GDM1 (cell line): ENCODE measurements around the gene OPRM1.
"Not testable (repeated sequence)": the region's sequence is repeated elsewhere in the genome, so short reads cannot be mapped to it uniquely, and the experiment has no call there.

ENCODE experiments used
- DNase-seq: peaks from one replicate; lab custom pipeline; 2025; lab: John Stamatoyannopoulos, UW

Gene OPRM1

GRCh38 chr6:154140743-154141142 lies 101.7 kb downstream of the OPRM1 start:
- DNase-seq: no peak

- no peak for DNase-seq
Measured at GRCh38 chr6:154143753-154144152, 104.7 kb downstream of the OPRM1 start.

- peak; percentile 50 for DNase-seq
Measured at GRCh38 chr6:154154389-154154967, 115.4 kb downstream of the OPRM1 start.

GRCh38 chr6:154156135-154156896 lies 117.3 kb downstream of the OPRM1 start:
- DNase-seq: peak; percentile 47

GRCh38 chr6:154157082-154157481 lies 118.0 kb downstream of the OPRM1 start:
- DNase-seq: no peak

GRCh38 chr6:154157706-154158105 lies 118.7 kb downstream of the OPRM1 start:
- no peak for DNase-seq

GRCh38 chr6:154159126-154159525 lies 120.1 kb downstream of the OPRM1 start:
- DNase-seq: no peak

- DNase-seq: no peak
Measured at GRCh38 chr6:154161689-154162088, 122.6 kb downstream of the OPRM1 start.

GRCh38 chr6:154164397-154164796 lies 125.4 kb downstream of the OPRM1 start:
- no peak for DNase-seq

- no peak for DNase-seq
Measured at GRCh38 chr6:154165478-154165877, 126.4 kb downstream of the OPRM1 start.

GRCh38 chr6:154166140-154166539 lies 127.1 kb downstream of the OPRM1 start:
- no peak for DNase-seq

GRCh38 chr6:154167126-154167525 lies 128.1 kb downstream of the OPRM1 start:
- no peak for DNase-seq

- peak; percentile 28 for DNase-seq
Measured at GRCh38 chr6:154169193-154169847, 130.3 kb downstream of the OPRM1 start.

GRCh38 chr6:154170106-154170505 lies 131.1 kb downstream of the OPRM1 start:
- no peak for DNase-seq

GRCh38 chr6:154172393-154172792 lies 133.4 kb downstream of the OPRM1 start:
- not testable (repeated sequence) for DNase-seq

GRCh38 chr6:154179434-154179833 lies 140.4 kb downstream of the OPRM1 start:
- DNase-seq: no peak

- no peak for DNase-seq
Measured at GRCh38 chr6:154187203-154187602, 148.2 kb downstream of the OPRM1 start.

- no peak for DNase-seq
Measured at GRCh38 chr6:154187714-154188113, 148.7 kb downstream of the OPRM1 start.

- no peak for DNase-seq
Measured at GRCh38 chr6:154196333-154196885, 157.4 kb downstream of the OPRM1 start.

GRCh38 chr6:154197196-154197860 lies 158.3 kb downstream of the OPRM1 start:
- no peak for DNase-seq

GRCh38 chr6:154201688-154202087 lies 162.6 kb downstream of the OPRM1 start:
- DNase-seq: not testable (repeated sequence)

- DNase-seq: no peak
Measured at GRCh38 chr6:154202339-154202738, 163.3 kb downstream of the OPRM1 start.
